Fibroblast of lung (primary cell): ENCODE measurements around the gene PLB1.

Experiments used
- CTCF ChIP-seq, 2 donors: IDR thresholded peaks in 1 of 2; conservative IDR thresholded peaks in 1 of 2; 1 replicate in 1 of 2; 2 replicates in 1 of 2; pipeline ENCODE4 v1.5.1; 2011 to 2012; ENCODE audit warnings: low read length in 2 of 2, control low read depth in 1 of 2, inconsistent platforms in 1 of 2, low read depth in 1 of 2, mild to moderate bottlenecking in 1 of 2
- EZH2 ChIP-seq: IDR thresholded peaks from 2 replicates; pipeline ENCODE4 v1.5.1; 2012; ENCODE audit warnings: low read length, control low read depth, mild to moderate bottlenecking; ENCODE audit errors: missing control alignments

DNA sequence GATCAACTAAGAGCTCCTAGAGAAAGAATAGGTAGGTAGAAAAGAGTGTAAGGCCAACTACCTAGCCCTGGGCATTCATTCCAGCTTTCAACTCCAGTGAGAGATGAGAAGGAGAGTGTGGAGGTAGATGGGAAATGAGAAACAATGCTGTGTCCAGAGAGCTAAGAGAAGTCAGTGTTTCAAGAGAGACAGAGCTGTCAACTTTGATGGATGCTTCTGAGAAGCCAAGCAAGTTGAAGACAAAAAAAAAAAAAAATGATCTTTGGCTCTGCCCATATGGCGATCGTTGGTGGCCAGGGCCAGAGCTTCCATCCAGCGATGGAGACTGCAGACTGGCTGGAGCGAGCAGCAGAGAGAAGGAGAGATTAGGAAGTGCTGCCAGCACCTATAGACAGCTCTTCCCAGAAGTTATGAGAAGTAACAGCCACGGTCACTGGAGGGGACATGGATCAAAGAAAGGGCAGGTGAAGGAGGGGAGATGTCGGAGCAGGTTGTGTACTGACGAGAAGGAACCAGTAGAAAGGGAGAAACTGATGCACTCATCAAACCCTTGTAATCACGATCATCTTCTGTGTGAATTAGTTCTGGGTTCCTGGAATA is 143.3 kb downstream of the PLB1 start:
- no peak for TF ChIP-seq CTCF (conservative IDR thresholded peaks at IDR 0.05 in 1 of 2, IDR thresholded peaks at IDR 0.05 in 1 of 2; ENCODE audit: low read depth in 1 of 2, low read length in 2 of 2)
- no peak for TF ChIP-seq EZH2
